Measurements from ENCODE around the gene RBM15B. TPM values are rescaled to one million over a fixed set of nuclear protein-coding genes. Genes with fewer than 3 reads are reported as not detected.
A peak's percentile ranks its signal among the peaks of the same experiment; 100 is the strongest.

The RBM15B gene
- total RNA-seq, 1 experiment from 2014 or later, result 61.1 TPM

DNA sequence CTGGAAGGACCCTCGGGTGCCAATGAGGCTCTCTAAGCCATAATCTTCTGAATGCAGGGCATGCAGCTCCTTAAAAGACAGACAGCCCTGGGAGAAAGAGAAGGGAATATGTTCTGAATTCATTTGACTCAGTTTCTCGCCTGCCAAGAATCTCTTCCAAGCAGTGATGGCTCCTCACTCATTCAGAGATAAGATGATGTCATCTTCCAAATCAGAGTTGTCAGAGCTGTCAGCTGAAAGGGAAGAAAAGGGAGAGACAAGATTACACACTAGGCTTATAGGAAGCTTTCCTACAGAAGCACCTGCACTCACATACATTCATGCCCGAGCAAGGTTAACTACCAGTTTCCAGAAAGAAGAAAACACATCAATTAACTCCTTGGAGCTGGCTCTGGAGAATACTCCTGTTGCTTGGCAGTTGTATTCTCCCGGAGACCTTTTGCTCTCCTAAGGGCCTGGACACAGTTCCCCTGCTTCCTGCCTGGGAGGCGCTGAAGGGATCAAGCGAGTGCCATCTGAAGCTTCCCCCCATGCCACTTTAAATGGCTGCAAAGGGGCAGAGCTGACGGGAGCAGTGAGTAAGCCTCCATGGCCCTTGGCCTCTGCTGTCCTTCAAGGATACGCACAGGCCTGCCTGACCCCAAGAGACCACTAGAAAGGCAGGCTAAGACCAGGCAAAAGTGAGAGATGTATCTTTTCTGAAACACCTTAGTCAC, 7.7 kb downstream of the RBM15B start:
- no peak overlapping the region for H3T11ph ChIP-seq (ENCODE audit: low read length)
- H2BK20ac ChIP-seq (ENCODE audit: low read depth, low read length, poor library complexity, severe bottlenecking), result no peak overlapping the region
- H2BK15ac ChIP-seq (ENCODE audit: low read depth, low read length), result no peak overlapping the region
- TF ChIP-seq, protein P1, sequence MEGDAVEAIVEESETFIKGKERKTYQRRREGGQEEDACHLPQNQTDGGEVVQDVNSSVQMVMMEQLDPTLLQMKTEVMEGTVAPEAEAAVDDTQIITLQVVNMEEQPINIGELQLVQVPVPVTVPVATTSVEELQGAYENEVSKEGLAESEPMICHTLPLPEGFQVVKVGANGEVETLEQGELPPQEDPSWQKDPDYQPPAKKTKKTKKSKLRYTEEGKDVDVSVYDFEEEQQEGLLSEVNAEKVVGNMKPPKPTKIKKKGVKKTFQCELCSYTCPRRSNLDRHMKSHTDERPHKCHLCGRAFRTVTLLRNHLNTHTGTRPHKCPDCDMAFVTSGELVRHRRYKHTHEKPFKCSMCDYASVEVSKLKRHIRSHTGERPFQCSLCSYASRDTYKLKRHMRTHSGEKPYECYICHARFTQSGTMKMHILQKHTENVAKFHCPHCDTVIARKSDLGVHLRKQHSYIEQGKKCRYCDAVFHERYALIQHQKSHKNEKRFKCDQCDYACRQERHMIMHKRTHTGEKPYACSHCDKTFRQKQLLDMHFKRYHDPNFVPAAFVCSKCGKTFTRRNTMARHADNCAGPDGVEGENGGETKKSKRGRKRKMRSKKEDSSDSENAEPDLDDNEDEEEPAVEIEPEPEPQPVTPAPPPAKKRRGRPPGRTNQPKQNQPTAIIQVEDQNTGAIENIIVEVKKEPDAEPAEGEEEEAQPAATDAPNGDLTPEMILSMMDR (conservative IDR thresholded peaks at IDR 0.05), result no peak
- H4K20me1 ChIP-seq (ENCODE audit: control insufficient read depth, insufficient read depth, insufficient read length), result no peaks in the 10 kb centered on the region
- no peaks in the 10 kb centered on the region for H3K23me2 ChIP-seq (ENCODE audit: insufficient read length, low read depth, low read length, poor library complexity, severe bottlenecking)
- H3K27ac Mint-ChIP-seq, result peak overlapping the region in 2 of 3 experiments; percentile 51 to 93; a peak in 3 of 7 replicates
- no peak overlapping the region for H2BK120ac ChIP-seq (ENCODE audit: low read depth, low read length, poor library complexity, severe bottlenecking)
- DNase-seq, result no peak
- H3K9ac ChIP-seq (ENCODE audit: extremely low read depth, insufficient read length, low read length), result no peak overlapping the region
- no peak overlapping the region for H2BK5ac ChIP-seq (ENCODE audit: insufficient read length, low read length)
- peaks cover 6% of the 10 kb centered on the region; the same call in 1 of the 2 replicates for H3K79me2 ChIP-seq (ENCODE audit: insufficient read depth, low read length)
- no CpG with 5 or more reads among the region's 8 CpGs for WGBS (ENCODE audit: extremely low coverage, insufficient read length, low lambda C conversion rate)
- H3K36me3 Mint-ChIP-seq (ENCODE audit: insufficient read depth in 1 of 3, low read depth in 3 of 3), result peaks cover 30 to 71% (median 47%) of the 10 kb centered on the region in 3 experiments
- H3K79me1 ChIP-seq (ENCODE audit: insufficient read depth, low read depth, low read length, poor library complexity, severe bottlenecking), result peaks cover under 1% of the 10 kb centered on the region
- H3K9me3 Mint-ChIP-seq, result peaks cover 0 to 3% of the 10 kb centered on the region in 2 experiments; a peak in 3 of 5 replicates
- H3K4ac ChIP-seq (ENCODE audit: low read depth, low read length), result no peak overlapping the region
- H3K4me1 ChIP-seq (ENCODE audit: insufficient read depth, low read length), result no peaks in the 10 kb centered on the region
- H2BK12ac ChIP-seq (ENCODE audit: insufficient read length, low read depth, low read length), result no peak overlapping the region
- no peak overlapping the region for H3K4me2 ChIP-seq (ENCODE audit: insufficient read depth, insufficient read length, low read length)
- H3K27me3 Mint-ChIP-seq (ENCODE audit: low read depth), result no peaks in the 10 kb centered on the region
- no peak overlapping the region for H4K5ac ChIP-seq (ENCODE audit: insufficient read length, low read depth, low read length)
- no peaks in the 10 kb centered on the region for H3K9me3 ChIP-seq (ENCODE audit: control insufficient read depth, low read depth, low read length)
- no peak overlapping the region for H3K27ac ChIP-seq (ENCODE audit: insufficient read length, low read depth, low read length)
- no peaks in the 10 kb centered on the region for H3K27me3 ChIP-seq (ENCODE audit: insufficient read depth, low read length)
- no peak overlapping the region for H4K91ac ChIP-seq (ENCODE audit: insufficient read length, low read depth, low read length)
- H3K4me1 Mint-ChIP-seq, result peaks cover 25 to 30% of the 10 kb centered on the region in 2 experiments
- no peak overlapping the region for H2AK5ac ChIP-seq (ENCODE audit: insufficient read length, low read length)
- H3K56ac ChIP-seq (ENCODE audit: insufficient read length, low read depth, low read length), result no peak overlapping the region
- H3K14ac ChIP-seq (ENCODE audit: insufficient read depth, low read length), result no peak overlapping the region
- H3K23ac ChIP-seq (ENCODE audit: insufficient read length, low read depth, low read length), result no peak overlapping the region
- H2AFZ ChIP-seq (ENCODE audit: low read length), result no peak overlapping the region
- H4K8ac ChIP-seq (replicated peaks; ENCODE audit: insufficient read length, low read depth, low read length), result no peak overlapping the region
- H3K18ac ChIP-seq (ENCODE audit: insufficient read length, low read depth, low read length), result no peak overlapping the region
- H3K4me3 Mint-ChIP-seq, result no peak overlapping the region
